SW480 (cell line): ENCODE data around the gene CARMIL3.
"Not testable (repeated sequence)": the region's sequence is repeated elsewhere in the genome, so short reads cannot be mapped to it uniquely, and the experiment has no call there.

Experiments
- DNase-seq: peaks from one replicate; pipeline ENCODE4 v3.0.0-alpha.2; 2016; ENCODE audit warnings: low spot score

Gene CARMIL3

GRCh38 chr14:24051789-24052655 lies at the start of gene CARMIL3:
Gene CARMIL3 (plus strand): TSS chr14:24052009. CDS start chr14:24052154, 145 bp downstream.
- peak; percentile 32 for DNase-seq

DNA sequence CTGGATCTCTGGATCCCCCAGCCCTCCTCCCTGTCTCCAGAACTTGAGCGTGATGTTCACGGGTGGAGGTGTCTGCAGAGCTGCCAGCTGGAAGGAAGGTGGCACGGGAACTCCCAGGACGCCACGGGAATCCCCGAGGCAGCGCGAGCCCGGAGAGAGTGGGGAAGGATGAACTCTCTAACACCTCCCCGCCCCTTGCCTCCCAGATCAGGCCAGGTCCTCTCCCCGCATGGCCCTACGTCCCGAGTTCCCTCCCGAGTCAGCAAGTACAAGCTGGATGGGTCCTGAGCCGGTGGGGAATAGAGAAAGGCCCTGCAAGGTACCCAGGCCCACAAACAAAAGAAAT lies 45.4 kb upstream of the CARMIL3 start:
- DNase-seq: not testable (repeated sequence)

DNA sequence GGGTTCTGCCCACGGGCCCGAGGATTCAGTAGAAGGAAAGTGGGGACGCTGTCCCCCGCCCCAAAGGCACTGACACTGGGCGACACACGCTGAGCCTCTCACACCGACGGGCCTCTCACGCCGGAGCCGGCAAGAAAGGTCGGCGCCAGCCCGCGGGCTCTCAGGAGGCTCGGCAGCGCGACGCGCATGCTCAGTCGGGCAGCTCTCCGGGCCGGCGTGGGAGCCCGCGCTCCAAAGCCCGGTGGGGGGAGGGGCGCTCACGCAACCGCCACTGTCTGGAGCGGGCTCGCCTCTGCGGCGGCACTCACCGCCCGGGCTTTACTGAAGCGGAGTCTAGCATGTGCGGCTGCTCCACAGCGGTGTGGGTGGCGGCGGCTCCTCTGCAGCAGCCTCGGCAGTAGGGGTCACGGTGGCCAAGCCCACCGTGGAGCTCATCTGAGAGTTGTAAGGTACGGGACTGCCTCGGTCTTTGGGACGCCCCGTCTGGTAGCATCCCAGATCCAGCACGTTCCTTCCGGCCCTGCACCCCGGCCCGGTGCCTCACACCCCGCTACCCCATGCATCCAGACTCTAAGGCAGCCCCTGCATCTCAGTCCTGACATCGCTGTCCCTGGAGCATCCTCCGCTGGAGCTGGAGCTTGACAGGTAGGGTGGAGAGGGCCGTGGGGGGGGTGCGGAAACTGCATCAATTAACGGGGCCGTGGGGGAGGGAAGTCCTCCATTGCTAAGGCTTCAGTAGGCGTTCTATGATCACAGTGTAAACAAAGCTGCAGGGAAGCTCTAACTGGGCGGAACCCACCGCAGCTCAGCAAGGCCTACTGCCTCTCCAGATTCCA lies 44.8 kb upstream of the CARMIL3 start:
- DNase-seq: not testable (repeated sequence)

DNA sequence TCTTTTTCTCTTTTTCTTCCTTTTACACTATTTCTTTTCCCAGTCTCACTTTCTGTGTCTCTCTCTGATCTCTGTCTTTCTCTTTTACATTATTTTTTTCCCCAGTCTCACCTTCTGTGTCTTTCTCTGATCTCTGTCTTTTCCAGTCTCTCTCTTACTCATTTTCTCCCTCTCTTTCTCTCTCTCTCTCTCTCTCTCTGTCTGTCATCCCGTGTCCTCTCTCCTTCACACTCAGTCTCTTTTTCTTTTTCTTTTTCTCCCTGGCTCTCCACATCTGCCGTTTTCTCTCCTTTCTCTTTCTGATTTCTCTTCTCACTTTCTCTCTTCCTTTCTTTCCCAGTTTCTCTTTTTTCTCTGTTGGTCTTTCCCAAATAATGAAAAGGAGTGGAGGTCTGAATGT lies 40.8 kb upstream of the CARMIL3 start:
- no peak for DNase-seq

DNA sequence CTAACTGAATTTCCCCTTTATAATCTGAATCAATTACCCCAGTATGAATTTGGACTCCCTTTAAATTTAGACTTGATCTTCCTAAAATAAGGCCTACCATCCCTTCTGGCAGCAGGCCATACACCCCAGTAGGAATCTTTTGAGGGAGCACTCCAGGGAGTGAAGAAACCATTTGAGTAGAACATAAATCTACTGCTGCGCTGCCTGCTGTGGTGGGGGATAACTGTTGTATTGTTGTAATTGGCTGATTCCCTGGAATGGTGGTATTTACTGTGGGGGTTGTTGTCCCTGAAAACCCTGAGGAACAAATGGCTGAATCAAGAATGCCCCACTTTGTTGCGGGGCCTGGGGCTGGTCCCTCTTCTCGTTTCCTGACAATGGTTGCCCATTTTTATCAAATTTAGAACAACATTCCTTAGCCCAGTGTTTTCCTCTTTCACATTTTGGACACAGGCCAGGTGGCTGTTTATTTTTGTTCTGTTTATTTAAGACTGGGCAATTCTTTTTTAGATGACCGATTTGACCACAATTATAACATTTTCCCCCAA lies 39.0 kb upstream of the CARMIL3 start:
- DNase-seq: not testable (repeated sequence)

- DNase-seq: peak; percentile 72
These were observed 37.9 kb upstream of the CARMIL3 start for GRCh38 chr14:24013654-24014514.

DNA sequence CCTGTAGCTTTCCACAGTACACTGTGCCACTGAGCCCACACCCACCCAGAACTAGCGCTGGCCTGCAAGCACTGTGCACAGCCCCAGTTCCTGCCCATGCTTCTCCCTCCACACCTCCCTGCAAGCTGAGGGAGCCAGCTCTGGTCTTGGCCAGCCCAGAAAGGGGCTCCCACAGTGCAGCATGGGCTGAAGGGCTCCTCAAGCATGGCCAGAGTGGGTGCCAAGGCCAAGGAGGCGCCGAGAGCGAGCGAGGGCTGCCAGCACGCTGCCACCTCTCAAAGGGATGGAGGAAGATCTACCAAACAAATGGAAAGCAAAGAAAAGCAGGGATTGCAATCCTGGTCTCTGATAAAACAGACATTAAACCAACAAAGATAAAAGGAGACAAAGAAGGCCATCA lies 36.1 kb upstream of the CARMIL3 start:
- DNase-seq: not testable (repeated sequence)

GRCh38 chr14:24018978-24019377 lies 32.8 kb upstream of the CARMIL3 start:
- DNase-seq: not testable (repeated sequence)

GRCh38 chr14:24019944-24020343 lies 31.9 kb upstream of the CARMIL3 start:
- not testable (repeated sequence) for DNase-seq

GRCh38 chr14:24020520-24020919 lies 31.3 kb upstream of the CARMIL3 start:
- DNase-seq: not testable (repeated sequence)

GRCh38 chr14:24024939-24025418 lies 26.8 kb upstream of the CARMIL3 start:
- DNase-seq: not testable (repeated sequence)

GRCh38 chr14:24029687-24030086 lies 22.1 kb upstream of the CARMIL3 start:
- DNase-seq: not testable (repeated sequence)

DNA sequence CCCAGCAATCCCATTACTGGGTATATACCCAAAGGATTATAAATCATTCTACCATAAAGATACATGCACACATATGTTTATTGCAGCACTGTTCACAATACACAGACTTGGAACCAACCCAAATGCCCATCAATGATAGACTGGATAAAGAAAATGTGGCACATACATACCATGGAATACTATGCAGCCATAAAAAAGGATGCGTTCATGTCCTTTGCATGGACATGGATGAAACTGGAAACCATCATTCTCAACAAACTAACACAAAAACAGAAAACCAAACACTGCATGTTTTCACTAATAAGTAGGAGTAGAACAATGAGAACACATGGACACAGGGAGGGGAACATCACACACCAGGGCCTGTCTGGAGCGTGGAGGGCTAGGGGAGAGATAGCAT lies 20.5 kb upstream of the CARMIL3 start:
- not testable (repeated sequence) for DNase-seq

DNA sequence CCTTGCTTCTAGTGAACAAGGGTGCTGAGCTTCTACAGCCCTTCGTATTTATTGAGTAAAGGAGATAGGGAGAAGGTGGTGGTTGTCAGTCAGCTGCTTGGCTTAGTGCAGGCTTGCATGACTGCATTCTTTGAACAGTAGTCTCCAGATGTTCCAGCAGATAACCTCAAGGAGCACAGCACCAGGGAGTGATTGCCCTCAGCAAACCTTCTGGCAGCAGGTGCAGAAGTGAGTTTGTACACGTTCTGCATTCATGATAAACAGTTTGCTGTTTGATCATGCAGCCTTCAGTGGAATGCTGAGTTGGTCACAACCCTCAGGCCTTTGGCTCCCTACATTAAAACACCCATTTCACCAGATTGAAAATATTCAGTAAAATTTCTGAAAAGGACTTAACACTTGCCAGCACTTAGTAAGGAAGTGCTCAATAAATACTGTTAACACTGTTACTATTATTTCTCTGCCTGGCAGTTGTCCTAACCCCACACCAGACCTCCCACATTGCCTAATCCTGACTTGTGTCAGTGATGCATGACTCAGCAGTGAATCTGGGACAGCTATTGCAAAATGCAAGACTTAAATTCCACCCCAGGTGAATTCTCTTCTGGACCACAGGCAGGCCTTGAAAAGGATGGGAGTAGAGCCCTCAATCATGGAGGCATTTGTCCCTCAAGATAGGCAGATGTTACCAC lies 18.9 kb upstream of the CARMIL3 start:
- DNase-seq: no peak

- DNase-seq: peak; percentile 41
These were observed 16.0 kb upstream of the CARMIL3 start for GRCh38 chr14:24035769-24036168.

DNA sequence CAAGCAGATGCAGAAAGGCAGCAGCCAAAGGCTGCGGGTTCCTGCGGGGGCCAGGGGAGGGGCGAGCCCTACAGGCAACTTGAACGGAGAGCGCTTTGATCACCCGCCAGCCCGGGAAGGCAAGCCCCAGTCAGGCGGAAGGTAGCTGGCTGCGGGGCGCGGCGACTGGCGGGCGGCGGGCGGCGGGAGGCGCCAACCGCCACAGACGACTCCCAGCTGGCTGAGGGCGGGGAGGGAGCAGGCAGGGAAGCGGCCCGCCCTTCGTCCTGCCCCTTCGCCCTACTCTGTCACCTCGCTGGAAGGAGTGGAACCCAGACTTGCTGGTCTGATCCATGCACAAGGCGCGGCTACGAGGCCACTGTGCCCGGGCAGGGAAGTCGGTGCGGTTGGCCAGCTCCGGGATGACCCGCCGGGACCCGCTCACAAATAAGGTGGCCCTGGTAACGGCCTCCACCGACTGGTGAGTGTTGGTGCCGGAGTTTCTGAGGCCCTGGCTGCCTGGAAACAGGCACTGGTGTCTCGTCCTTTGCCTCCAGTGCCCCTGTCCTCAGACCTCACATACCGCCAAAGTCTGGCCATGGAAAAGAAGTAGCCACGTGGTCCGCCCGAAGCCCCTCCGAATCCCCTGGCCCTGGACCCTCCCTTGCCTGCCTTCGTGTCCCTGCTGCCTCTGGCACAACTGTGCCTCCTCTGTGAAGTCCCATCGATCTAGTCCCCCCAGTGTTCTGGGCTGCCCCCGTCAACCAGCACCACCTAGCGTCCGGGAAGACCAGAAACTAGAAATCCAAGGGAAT lies 15.4 kb upstream of the CARMIL3 start:
- DNase-seq: peak; percentile 87

DNA sequence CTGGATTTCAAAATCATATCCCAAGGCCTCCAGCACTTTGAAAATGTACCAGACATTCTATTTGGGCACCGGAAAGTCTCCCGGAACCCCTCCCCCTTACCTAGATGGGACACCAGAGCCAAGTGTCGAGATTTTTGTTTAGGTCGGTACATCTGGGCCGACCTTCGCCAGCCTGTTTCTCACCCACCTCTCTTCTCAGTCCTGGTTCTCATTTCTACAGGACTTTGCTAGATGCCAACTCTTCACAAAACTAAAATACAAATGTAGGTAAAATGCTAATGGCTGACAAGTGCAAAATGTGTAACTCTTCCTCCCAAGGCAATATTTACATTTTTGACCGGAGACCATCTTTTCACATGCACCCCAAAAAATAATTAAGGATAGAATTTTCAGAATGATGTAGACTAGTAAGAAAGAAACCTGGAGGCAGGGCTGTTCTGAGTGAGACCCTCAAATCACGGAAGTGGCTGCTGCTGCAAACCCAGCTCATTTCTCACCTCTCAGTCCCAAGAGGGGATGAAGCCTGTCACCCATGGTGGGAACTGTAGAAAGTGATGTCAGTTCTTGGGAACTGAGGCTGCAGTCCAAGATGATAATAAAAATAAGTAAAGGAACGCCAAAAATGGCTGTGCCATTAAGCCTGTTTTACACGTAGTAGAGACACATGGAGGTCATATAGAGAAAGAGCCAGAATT lies 14.7 kb upstream of the CARMIL3 start:
- DNase-seq: not testable (repeated sequence)

DNA sequence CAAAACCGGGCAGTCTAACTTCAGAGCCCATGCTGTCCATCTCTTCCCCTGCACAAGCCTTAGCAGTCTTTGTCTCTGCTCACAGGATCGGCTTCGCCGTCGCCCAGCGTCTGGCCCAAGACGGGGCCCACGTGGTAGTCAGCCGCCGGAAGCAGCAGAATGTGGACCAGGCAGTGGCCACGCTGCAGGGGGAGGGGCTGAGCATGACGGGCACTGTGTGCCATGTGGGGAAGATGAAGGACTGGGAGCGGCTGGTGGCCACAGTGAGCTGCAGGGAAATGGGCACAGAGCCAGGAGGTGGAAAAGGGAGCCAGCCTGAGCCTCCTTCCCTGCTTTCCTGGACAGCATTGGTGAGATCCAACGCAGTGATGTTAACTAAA lies 14.2 kb upstream of the CARMIL3 start:
- no peak for DNase-seq

- DNase-seq: no peak
These were observed 13.1 kb upstream of the CARMIL3 start for GRCh38 chr14:24038686-24039085.
